Astrocyte (in vitro differentiated cells and primary cell): ENCODE results near the gene UGT1A7. TPM values are rescaled to one million over a fixed set of nuclear protein-coding genes. Genes with fewer than 3 reads are reported as not detected.
"Not testable (repeated sequence)": the region's sequence is repeated elsewhere in the genome, so short reads cannot be mapped to it uniquely, and the experiment has no call there.

Experiments
- DNase-seq: peaks from one replicate; pipeline ENCODE4 v3.0.0-alpha.2; 2010; ENCODE audit warnings: low read depth
- FAIRE-seq: peaks from 2 replicates; lab custom pipeline; 2011; peaks lifted over from hg19 to GRCh38; lab: Jason Lieb, UNC
- H2AFZ ChIP-seq: 2 replicates; pipeline ENCODE4 v1.6.0; 2012; ENCODE audit warnings: low read depth, low read length, inconsistent platforms
- H3K27ac ChIP-seq: 2 replicates; pipeline ENCODE4 v1.5.1; 2011; ENCODE audit warnings: low read depth, low read length, inconsistent platforms
- H3K27me3 ChIP-seq: 2 replicates; pipeline ENCODE4 v1.6.0; 2011; ENCODE audit warnings: low read length, inconsistent platforms; ENCODE audit not compliant: insufficient read depth
- H3K36me3 ChIP-seq: 2 replicates; pipeline ENCODE4 v1.5.1; 2011; ENCODE audit warnings: low read length, inconsistent platforms; ENCODE audit not compliant: insufficient read depth
- H3K4me1 ChIP-seq: 2 replicates; pipeline ENCODE4 v1.5.1; 2011; ENCODE audit warnings: low read length, inconsistent platforms; ENCODE audit not compliant: insufficient read depth
- H3K4me2 ChIP-seq: 2 replicates; pipeline ENCODE4 v1.6.0; 2012; ENCODE audit warnings: low read length, inconsistent platforms
- H3K4me3 ChIP-seq: 2 replicates; pipeline ENCODE4 v1.5.1; 2011; ENCODE audit warnings: low read depth, mild to moderate bottlenecking, low read length, inconsistent platforms; ENCODE audit not compliant: insufficient read depth
- H3K79me2 ChIP-seq: 2 replicates; pipeline ENCODE4 v1.6.0; 2012; ENCODE audit warnings: mild to moderate bottlenecking, low read length, inconsistent platforms; ENCODE audit not compliant: insufficient read depth
- H3K9ac ChIP-seq: 2 replicates; pipeline ENCODE4 v1.6.0; 2012; ENCODE audit warnings: mild to moderate bottlenecking, low read length, inconsistent platforms
- H3K9me3 ChIP-seq: 2 replicates; pipeline ENCODE4 v1.5.1; 2012; ENCODE audit warnings: low read depth, mild to moderate bottlenecking, low read length, inconsistent platforms; ENCODE audit not compliant: insufficient read depth
- H4K20me1 ChIP-seq: 2 replicates; pipeline ENCODE4 v1.6.0; 2012; ENCODE audit warnings: low read length, inconsistent platforms; ENCODE audit not compliant: insufficient read depth
- H3K27ac Mint-ChIP-seq: one replicate; pipeline ENCODE4 v1.8.0; 2021; ENCODE audit warnings: mild to moderate bottlenecking, mixed read lengths; ENCODE audit not compliant: unreplicated experiment
- H3K27me3 Mint-ChIP-seq: one replicate; pipeline ENCODE4 v1.8.0; 2021; ENCODE audit warnings: low read depth, mixed read lengths; ENCODE audit not compliant: unreplicated experiment
- H3K36me3 Mint-ChIP-seq: one replicate; pipeline ENCODE4 v1.8.0; 2021; ENCODE audit warnings: low read depth, mixed read lengths; ENCODE audit not compliant: unreplicated experiment
- H3K4me1 Mint-ChIP-seq: one replicate; pipeline ENCODE4 v1.8.0; 2021; ENCODE audit warnings: low read depth, mixed read lengths; ENCODE audit not compliant: unreplicated experiment
- H3K4me3 Mint-ChIP-seq: one replicate; pipeline ENCODE4 v1.8.0; 2021; ENCODE audit warnings: mild to moderate bottlenecking, moderate library complexity, mixed read lengths; ENCODE audit not compliant: unreplicated experiment
- H3K9me3 Mint-ChIP-seq: one replicate; pipeline ENCODE4 v1.8.0; 2021; ENCODE audit warnings: mild to moderate bottlenecking, mixed read lengths; ENCODE audit not compliant: unreplicated experiment
- CTCF ChIP-seq: IDR thresholded peaks from 2 replicates; pipeline ENCODE4 v1.5.1; 2011; ENCODE audit warnings: low read depth, mild to moderate bottlenecking, inconsistent platforms, low read length, moderate library complexity; ENCODE audit not compliant: insufficient read depth
- EZH2 ChIP-seq: IDR thresholded peaks from 2 replicates; pipeline ENCODE4 v1.6.1; 2012; ENCODE audit warnings: mild to moderate bottlenecking, low read length, inconsistent platforms; ENCODE audit not compliant: insufficient read depth
- total RNA-seq: library from RNA; stranded (reverse); gene quantifications from 2 replicates; pipeline ENCODE4 v1.2.1, GENCODE V29; 2021

UGT1A7 gene
- total RNA-seq, 1 donor from 2014 or later = not detected

- Histone ChIP-seq H3K27me3 (no peaks in the 10 kb centered on the region), H2AFZ (no peak overlapping the region), H3K79me2 (no peaks in the 10 kb centered on the region), H3K4me1 (no peaks in the 10 kb centered on the region), H4K20me1 (no peaks in the 10 kb centered on the region), H3K4me2 (no peak overlapping the region), H3K36me3 (no peaks in the 10 kb centered on the region), H3K27ac (no peak overlapping the region), H3K4me3 (no peak overlapping the region), H3K9ac (no peak overlapping the region), H3K9me3 (no peaks in the 10 kb centered on the region)
- FAIRE-seq (no peak), DNase-seq (no peak)
- Mint-ChIP-seq H3K27me3 (peaks cover 36% of the 10 kb centered on the region), H3K36me3 (no peaks in the 10 kb centered on the region), H3K27ac (no peak overlapping the region), H3K4me1 (no peaks in the 10 kb centered on the region), H3K4me3 (no peak overlapping the region), H3K9me3 (no peaks in the 10 kb centered on the region)
- TF ChIP-seq CTCF = no peak
- no peak for TF ChIP-seq EZH2
Observed at GRCh38 chr2:233743464-233744259, 62.0 kb downstream of the UGT1A7 start.

GRCh38 chr2:233745073-233745755 lies 63.5 kb downstream of the UGT1A7 start:
- H3K4me1 Mint-ChIP-seq = no peaks in the 10 kb centered on the region
- H3K9me3 Mint-ChIP-seq = peaks cover 9% of the 10 kb centered on the region
- H3K79me2 ChIP-seq = no peaks in the 10 kb centered on the region
- H3K27ac Mint-ChIP-seq = no peak overlapping the region
- no peak overlapping the region for H3K4me2 ChIP-seq
- no peaks in the 10 kb centered on the region for H3K4me1 ChIP-seq
- no peak for TF ChIP-seq CTCF
- TF ChIP-seq EZH2 = no peak
- H4K20me1 ChIP-seq = no peaks in the 10 kb centered on the region
- H3K36me3 Mint-ChIP-seq = no peaks in the 10 kb centered on the region
- no peak overlapping the region for H3K4me3 ChIP-seq
- H3K9ac ChIP-seq = no peak overlapping the region
- no peak overlapping the region for H3K27ac ChIP-seq
- no peaks in the 10 kb centered on the region for H3K36me3 ChIP-seq
- H2AFZ ChIP-seq = no peak overlapping the region
- peaks cover 32% of the 10 kb centered on the region for H3K27me3 Mint-ChIP-seq
- no peaks in the 10 kb centered on the region for H3K27me3 ChIP-seq
- no peak for DNase-seq
- H3K9me3 ChIP-seq = no peaks in the 10 kb centered on the region
- no peak overlapping the region for H3K4me3 Mint-ChIP-seq
- no peak for FAIRE-seq

- H2AFZ ChIP-seq, FAIRE-seq, H3K9ac ChIP-seq, H3K79me2 ChIP-seq, H3K4me1 Mint-ChIP-seq, H3K36me3 ChIP-seq, DNase-seq, H3K4me1 ChIP-seq, H3K4me3 ChIP-seq, H3K36me3 Mint-ChIP-seq, H3K27ac ChIP-seq, H3K27me3 ChIP-seq, H3K9me3 ChIP-seq, H4K20me1 ChIP-seq, H3K27ac Mint-ChIP-seq, H3K4me2 ChIP-seq, H3K4me3 Mint-ChIP-seq: not testable (repeated sequence)
- H3K27me3 Mint-ChIP-seq = peaks cover 31% of the 10 kb centered on the region
- peaks cover 10% of the 10 kb centered on the region for H3K9me3 Mint-ChIP-seq
Observed at GRCh38 chr2:233745838-233746237, 64.1 kb downstream of the UGT1A7 start.
